OCI-LY1 (cell line): Measurements from ENCODE around the gene NPM1.

ENCODE experiments used
- CTCF ChIP-seq: fragments of 200-600 bp; sonication (generic), shearing (Covaris generic); IDR thresholded peaks from 2 replicates; pipeline ENCODE4 v1.5.1; 2017; ENCODE audit warnings: mild to moderate bottlenecking, antibody characterized with exemption, low read length, moderate library complexity, mixed read lengths
- EZH2 ChIP-seq: fragments of 200-600 bp; sonication (generic), shearing (Covaris generic); IDR thresholded peaks from 2 replicates; pipeline ENCODE4 v1.8.0; 2017; ENCODE audit warnings: borderline replicate concordance, mixed run types, mild to moderate bottlenecking, antibody characterized with exemption, low read length, moderate library complexity, mixed read lengths

DNA sequence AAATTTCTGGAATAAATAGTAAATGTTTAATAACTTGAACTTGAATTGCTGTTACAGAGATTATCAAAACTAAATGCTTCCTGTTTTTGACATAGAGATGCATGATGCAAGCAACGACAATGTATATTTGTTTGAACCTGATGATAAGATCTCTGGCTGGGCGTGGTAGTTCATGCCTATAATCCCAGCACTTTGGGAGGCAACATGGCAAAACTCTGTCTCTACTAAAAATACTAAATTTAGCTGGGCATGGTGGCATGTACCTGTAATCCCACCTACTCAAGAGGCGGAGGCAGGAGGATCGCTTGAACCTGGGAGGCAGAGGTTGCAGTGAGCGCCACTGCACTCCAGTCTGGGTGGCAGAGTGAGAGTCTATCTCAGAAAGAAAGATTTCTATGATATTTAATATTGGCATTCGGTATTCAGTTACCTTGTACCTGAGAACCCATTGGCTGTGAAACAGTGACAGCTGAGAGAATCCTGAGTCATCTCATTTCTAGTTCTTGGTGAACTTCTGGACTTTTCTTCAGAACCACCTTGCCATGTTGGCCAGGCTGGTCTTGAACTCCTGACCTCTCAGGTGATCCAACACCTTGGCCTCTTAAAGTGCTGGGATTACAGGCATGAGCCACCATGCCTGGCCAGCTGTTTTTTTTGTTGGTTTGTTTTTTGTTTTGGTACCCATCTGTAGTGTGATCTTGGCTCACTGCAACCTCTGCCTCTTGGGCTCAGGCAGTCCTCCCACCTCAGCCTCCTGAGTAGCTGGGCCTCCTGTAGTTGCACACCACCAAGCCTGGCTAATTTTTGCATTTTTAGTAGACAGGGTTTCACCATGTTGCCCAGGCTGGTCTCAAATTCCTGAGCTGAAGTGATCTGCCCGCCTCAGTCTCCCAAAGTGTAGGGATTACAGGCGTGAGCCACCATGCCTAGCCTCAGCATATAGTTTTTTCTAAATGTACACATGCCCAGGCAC lies 21.8 kb downstream of the NPM1 start:
- TF ChIP-seq EZH2 (no peak), CTCF (no peak)
